HepG2 (cell line): Measurements from ENCODE around the gene PLA2G2E. TPM values are rescaled to one million over a fixed set of nuclear protein-coding genes. Genes with fewer than 3 reads are reported as not detected.

Experiments
- AHDC1 ChIP-seq: sonication (generic); formaldehyde crosslinking; IDR thresholded peaks from 2 replicates; pipeline ENCODE4 v1.5.1; 2020; ENCODE audit warnings: mild to moderate bottlenecking, missing genetic modification reagents, borderline replicate concordance
- EP300 ChIP-seq, 3 experiments: sonication (generic) in 1 of 3; formaldehyde crosslinking in 1 of 3; IDR thresholded peaks; 2 replicates each; pipeline versions ENCODE4 v1.5.1 to v1.6.1; 2011 to 2020; ENCODE audit warnings: low read depth in 2 of 3, low read length in 2 of 3, borderline replicate concordance in 1 of 3, improper control_type of control experiment in 1 of 3, mild to moderate bottlenecking in 1 of 3, missing genetic modification reagents in 1 of 3, moderate library complexity in 1 of 3
- FOXK1 ChIP-seq: sonication (generic); formaldehyde crosslinking; IDR thresholded peaks from 2 replicates; pipeline ENCODE4 v1.4.0; 2020; ENCODE audit warnings: low read depth, missing genetic modification reagents, borderline replicate concordance
- FOXO1 ChIP-seq: sonication (generic); formaldehyde crosslinking; IDR thresholded peaks from 2 replicates; pipeline ENCODE4 v1.4.0; 2020; ENCODE audit warnings: missing genetic modification reagents
- HDAC1 ChIP-seq: sonication (generic); formaldehyde crosslinking; IDR thresholded peaks from 2 replicates; pipeline ENCODE4 v1.5.1; 2020; ENCODE audit warnings: mild to moderate bottlenecking, missing genetic modification reagents
- HMG20A ChIP-seq: IDR thresholded peaks from 2 replicates; pipeline ENCODE4 v1.6.1; 2016; ENCODE audit warnings: borderline replicate concordance
- JUN ChIP-seq: sonication (generic); formaldehyde crosslinking; IDR thresholded peaks from 2 replicates; pipeline ENCODE4 v1.4.0; 2020; ENCODE audit warnings: mild to moderate bottlenecking, missing genetic modification reagents
- JUNB ChIP-seq: sonication (generic); formaldehyde crosslinking; IDR thresholded peaks from 2 replicates; pipeline ENCODE4 v1.8.0; 2022; ENCODE audit warnings: missing genetic modification reagents, mild to moderate bottlenecking, borderline replicate concordance
- POLR2G ChIP-seq: fragments of 200-400 bp; formaldehyde crosslinking; IDR thresholded peaks from 2 replicates; pipeline ENCODE4 v1.6.1; 2018; ENCODE audit warnings: mild to moderate bottlenecking, low read depth, low read length, moderate library complexity
- RFX1 ChIP-seq: fragments of 450-650 bp; IDR thresholded peaks from 2 replicates; pipeline ENCODE4 v1.6.1; 2017
- SALL1 ChIP-seq: sonication (generic); formaldehyde crosslinking; IDR thresholded peaks from 2 replicates; pipeline ENCODE4 v1.8.0; 2022; ENCODE audit warnings: mild to moderate bottlenecking, missing genetic modification reagents
- SKIL ChIP-seq: sonication (generic); formaldehyde crosslinking; IDR thresholded peaks from 2 replicates; pipeline ENCODE4 v1.8.0; 2022; ENCODE audit warnings: missing genetic modification reagents, mild to moderate bottlenecking, moderate library complexity, borderline replicate concordance
- SOX6 ChIP-seq, 2 experiments: fragments of 450-650 bp in 1 of 2; sonication (generic) in 1 of 2; formaldehyde crosslinking in 1 of 2; IDR thresholded peaks; 2 replicates each; pipeline versions ENCODE4 v1.4.0 to v1.6.1; 2017 to 2020; ENCODE audit warnings: antibody characterized with exemption in 1 of 2, mild to moderate bottlenecking in 1 of 2, missing genetic modification reagents in 1 of 2
- THAP8 ChIP-seq: sonication (generic); formaldehyde crosslinking; IDR thresholded peaks from 2 replicates; pipeline ENCODE4 v1.5.1; 2020; ENCODE audit warnings: missing genetic modification reagents, mild to moderate bottlenecking, borderline replicate concordance
- ZMAT3 ChIP-seq: sonication (generic); formaldehyde crosslinking; conservative IDR thresholded peaks from 2 replicates; pipeline ENCODE4 v1.7.0; 2021; ENCODE audit warnings: missing genetic modification reagents
- ZNF263 ChIP-seq: sonication (generic); formaldehyde crosslinking; IDR thresholded peaks from 2 replicates; pipeline ENCODE4 v1.4.0; 2020; ENCODE audit warnings: missing genetic modification reagents
- ZNF292 ChIP-seq: sonication (generic); formaldehyde crosslinking; IDR thresholded peaks from 2 replicates; pipeline ENCODE4 v1.8.1; 2022; ENCODE audit warnings: mild to moderate bottlenecking, low read depth, missing genetic modification reagents, borderline replicate concordance
- ZNF414 ChIP-seq: sonication (generic); formaldehyde crosslinking; IDR thresholded peaks from 2 replicates; pipeline ENCODE4 v1.5.0; 2020; ENCODE audit warnings: missing genetic modification reagents
- polyA plus RNA-seq, 8 experiments: library from polyadenylated mRNA; depleted of rRNA in 3 of 8; stranded (reverse) in 7 of 8; unstranded in 1 of 8; fragments of >200 nt; fragmentation: Illumina TruSeq in 4 of 8; extraction: Trizol in 4 of 8; gene quantifications; 2 replicates each; pipeline versions ENCODE4 v1.2.1 to v1.2.3, GENCODE V29; 2011 to 2016; ENCODE audit warnings: low read depth in 4 of 8, missing spikeins in 1 of 8, mixed read lengths in 1 of 8; ENCODE audit not compliant: insufficient read depth in 1 of 8
- total RNA-seq, 5 experiments: library from RNA; depleted of rRNA; stranded (reverse); fragments of >200 nt; fragmentation: Illumina TruSeq; extraction: Trizol; gene quantifications; 2 replicates each; pipeline ENCODE4 v1.2.3, GENCODE V29; 2016; ENCODE audit warnings: low read depth in 1 of 5

PLA2G2E gene
- total and polyA plus RNA-seq, 2 of the 13 experiments (the other 11 are each of a cell fraction or from before 2014, with no cell fraction given): not detected

GRCh38 chr1:19925342-19926070 is 2.1 kb upstream of the PLA2G2E start (continued):
- no peak; the same call in 1 of the 2 replicates for TF ChIP-seq ZNF414
- peak; percentile 64; the same call in 1 of the 2 replicates for TF ChIP-seq ZNF292
- 0 out of 2 replicates have a peak, but pooled peaks have one; percentile 29 for TF ChIP-seq FOXK1 (CRISPR knock-in tag)
- peak; percentile 68; the same call in 1 of the 2 replicates for TF ChIP-seq ZMAT3
- 0 out of 2 replicates have a peak, but pooled peaks have one; percentile 43 for TF ChIP-seq ZNF263 (CRISPR knock-in tag)
- TF ChIP-seq RFX1: peak; percentile 18; the same call in 1 of the 2 replicates
- TF ChIP-seq AHDC1 (CRISPR knock-in tag): peak; percentile 90
- peak; percentile 72; the same call in 1 of the 2 replicates for TF ChIP-seq FOXO1 (CRISPR knock-in tag)
- TF ChIP-seq POLR2G: peak; percentile 60
- no peak for TF ChIP-seq SOX6 (IDR thresholded peaks at IDR 0.05)
- peak; percentile 92 for TF ChIP-seq SOX6 (CRISPR knock-in tag; IDR thresholded peaks at IDR 0.05)
- peak; percentile 56; the same call in 1 of the 2 replicates for TF ChIP-seq HDAC1 (CRISPR knock-in tag)
- no peak for TF ChIP-seq THAP8
- TF ChIP-seq SKIL (CRISPR knock-in tag): peak; percentile 66; the same call in 1 of the 2 replicates
- peak; percentile 90 for TF ChIP-seq JUN (CRISPR knock-in tag)
- peak; percentile 91; the same call in 1 of the 2 replicates for TF ChIP-seq HMG20A
- TF ChIP-seq SALL1 (CRISPR knock-in tag): peak; percentile 84
- TF ChIP-seq JUNB (CRISPR knock-in tag): peak; percentile 94; the same call in 1 of the 2 replicates
- peak; percentile 86 to 93; a peak in 3 of 4 replicates for TF ChIP-seq EP300 (IDR thresholded peaks at IDR 0.05; ENCODE audit: low read depth in 2 of 2, low read length in 2 of 2)
- TF ChIP-seq EP300 (CRISPR knock-in tag; IDR thresholded peaks at IDR 0.05; ENCODE audit: borderline replicate concordance): peak; percentile 92
